GM12801 (cell line): Measurements from ENCODE around the gene MFGE8.

Source experiments
- TF ChIP-seq, protein P1 (sequence below): IDR thresholded peaks from one replicate; pipeline ENCODE4 v1.5.1; 2011; ENCODE audit warnings: control low read depth; ENCODE audit not compliant: insufficient read length; ENCODE audit errors: extremely low read depth

Gene MFGE8

DNA sequence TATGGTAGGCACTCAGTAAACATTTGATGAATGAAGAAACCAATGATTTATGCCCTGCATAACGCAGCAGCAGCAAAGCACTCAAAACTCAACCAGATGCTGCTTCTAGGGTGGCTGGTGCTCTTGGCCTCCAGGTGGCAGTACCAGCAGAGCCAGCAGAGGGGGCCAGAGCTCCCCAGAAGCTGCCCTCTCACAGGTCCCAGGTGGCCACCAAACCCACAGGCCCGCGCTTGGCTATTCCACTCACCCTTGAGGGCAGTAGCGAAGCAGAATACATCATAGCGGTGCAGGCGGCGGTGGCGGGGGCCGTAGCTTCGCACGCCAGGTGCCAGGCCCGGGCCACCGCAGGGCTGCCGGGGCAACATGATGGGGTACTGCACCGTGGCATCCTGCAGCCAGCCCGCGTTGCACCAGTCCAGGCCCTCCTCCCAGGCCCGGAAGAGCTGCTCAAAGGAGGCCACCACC is 34.4 kb downstream of the MFGE8 start:
- TF ChIP-seq, protein P1, sequence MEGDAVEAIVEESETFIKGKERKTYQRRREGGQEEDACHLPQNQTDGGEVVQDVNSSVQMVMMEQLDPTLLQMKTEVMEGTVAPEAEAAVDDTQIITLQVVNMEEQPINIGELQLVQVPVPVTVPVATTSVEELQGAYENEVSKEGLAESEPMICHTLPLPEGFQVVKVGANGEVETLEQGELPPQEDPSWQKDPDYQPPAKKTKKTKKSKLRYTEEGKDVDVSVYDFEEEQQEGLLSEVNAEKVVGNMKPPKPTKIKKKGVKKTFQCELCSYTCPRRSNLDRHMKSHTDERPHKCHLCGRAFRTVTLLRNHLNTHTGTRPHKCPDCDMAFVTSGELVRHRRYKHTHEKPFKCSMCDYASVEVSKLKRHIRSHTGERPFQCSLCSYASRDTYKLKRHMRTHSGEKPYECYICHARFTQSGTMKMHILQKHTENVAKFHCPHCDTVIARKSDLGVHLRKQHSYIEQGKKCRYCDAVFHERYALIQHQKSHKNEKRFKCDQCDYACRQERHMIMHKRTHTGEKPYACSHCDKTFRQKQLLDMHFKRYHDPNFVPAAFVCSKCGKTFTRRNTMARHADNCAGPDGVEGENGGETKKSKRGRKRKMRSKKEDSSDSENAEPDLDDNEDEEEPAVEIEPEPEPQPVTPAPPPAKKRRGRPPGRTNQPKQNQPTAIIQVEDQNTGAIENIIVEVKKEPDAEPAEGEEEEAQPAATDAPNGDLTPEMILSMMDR: no peak

DNA sequence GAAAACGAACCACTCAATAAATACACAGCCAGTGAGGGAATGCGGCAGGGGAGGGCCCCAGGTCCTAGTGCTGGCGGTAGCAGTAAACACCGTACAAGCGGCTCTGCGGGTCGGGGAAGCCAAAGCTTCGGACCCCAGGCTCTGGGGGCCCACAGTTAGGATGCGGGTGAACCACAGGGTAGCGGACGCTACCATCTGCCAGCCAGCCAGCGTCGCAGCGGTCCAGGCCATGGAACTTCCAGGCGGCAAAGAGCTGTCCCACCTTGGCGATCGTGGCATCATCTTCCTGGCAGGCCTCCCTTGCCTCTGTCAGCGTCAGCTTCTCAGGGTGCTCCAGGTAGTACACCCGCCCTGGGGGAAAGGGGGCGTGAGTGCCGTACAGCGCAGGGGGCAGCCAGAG is 35.3 kb downstream of the MFGE8 start:
- TF ChIP-seq, protein P1: no peak

DNA sequence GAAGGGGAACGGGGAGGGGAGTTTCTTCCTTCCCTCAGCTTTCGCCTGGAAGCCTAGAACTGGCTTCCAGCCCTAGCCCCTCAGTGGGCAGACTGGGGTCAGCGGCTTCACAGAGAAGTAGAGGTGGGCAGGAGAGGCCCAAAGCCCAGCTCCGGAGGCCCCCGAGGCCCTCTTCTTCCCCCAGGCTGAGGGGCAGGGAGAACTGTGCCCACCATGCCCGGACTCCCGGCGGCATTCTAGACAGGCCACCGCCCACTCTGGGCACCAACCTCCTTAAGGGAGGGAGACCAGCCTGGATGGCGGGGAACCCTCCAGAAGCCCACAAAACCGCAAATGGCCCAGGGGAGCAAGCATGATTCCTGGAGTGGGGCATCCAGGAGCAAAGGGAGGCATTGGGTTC is 35.8 kb downstream of the MFGE8 start:
- TF ChIP-seq, protein P1: no peak

DNA sequence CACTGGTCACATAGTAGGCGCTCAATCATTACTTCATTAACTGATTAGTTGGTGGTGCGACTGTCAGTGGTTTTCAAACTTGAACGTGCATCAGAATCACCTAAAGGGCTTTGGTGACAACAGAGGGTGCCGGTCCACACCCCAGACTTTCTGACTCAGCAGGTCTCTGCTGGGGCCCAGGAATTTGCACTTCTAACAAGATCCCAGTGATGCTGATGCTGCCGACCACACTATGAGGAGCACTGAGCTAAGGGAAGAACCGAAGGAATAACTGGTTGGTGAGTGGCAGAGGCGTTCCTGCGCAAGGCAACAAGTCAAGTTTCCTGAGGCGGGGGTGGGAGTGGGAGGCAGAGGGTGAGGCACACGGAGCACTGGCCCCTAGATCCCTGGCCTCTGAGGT is 36.6 kb downstream of the MFGE8 start:
- TF ChIP-seq, protein P1: no peak

DNA sequence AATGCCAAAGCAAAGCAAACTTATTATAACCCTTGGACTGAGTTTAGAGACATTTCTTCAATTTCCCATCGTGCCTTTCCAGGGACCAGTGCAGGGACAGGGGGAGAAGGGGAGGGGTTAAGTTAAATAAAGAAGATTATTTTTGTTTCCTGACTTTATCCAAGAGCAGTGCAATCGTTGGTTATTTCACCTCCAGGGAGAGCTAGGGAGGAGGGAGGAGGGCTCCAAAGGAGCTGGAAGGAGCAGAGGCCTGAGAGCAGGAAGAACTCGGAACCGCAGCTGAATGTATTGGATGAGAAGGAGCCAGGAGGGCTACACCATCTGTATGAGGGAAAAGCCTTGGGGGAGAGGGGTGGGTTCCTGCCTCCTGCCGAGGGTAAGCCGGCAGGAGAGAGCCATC is 38.5 kb downstream of the MFGE8 start:
- TF ChIP-seq, protein P1: no peak

DNA sequence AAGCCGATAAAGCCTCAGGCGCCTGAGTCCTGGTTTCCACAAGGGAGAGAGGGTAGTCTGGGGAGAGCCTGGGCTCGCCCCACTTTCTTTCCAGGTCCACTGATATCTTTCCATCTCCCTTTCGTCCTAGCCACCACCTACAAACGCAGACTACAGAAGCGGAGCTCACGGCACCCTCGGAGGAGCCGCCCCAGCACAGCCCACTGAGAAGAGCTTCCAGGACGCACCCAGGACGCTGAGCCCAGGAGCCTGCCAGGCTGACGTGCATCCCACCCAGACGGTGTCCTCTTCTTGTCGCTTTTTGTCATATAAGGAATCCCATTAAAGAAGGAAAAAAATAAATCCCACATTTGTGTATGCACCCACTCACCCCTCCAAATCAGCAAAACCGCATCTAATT is 38.9 kb downstream of the MFGE8 start:
- TF ChIP-seq, protein P1: no peak

DNA sequence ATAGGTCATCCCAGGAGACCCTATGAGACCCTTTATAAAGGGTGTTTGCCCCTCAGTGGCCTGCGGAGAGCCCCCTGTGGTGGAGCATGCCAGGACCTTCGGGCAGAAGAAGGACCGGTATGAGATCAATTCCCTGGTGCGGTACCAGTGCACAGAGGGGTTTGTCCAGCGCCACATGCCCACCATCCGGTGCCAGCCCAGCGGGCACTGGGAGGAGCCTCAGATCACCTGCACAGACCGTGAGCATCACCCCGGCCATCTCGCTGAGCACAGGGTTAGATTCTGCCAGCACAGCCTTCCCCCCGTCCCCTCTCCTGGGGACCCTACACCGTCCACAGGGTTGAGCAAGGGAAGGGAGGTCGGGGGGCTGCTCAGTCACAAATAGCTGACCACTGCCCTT is 39.4 kb downstream of the MFGE8 start:
- TF ChIP-seq, protein P1: no peak

DNA sequence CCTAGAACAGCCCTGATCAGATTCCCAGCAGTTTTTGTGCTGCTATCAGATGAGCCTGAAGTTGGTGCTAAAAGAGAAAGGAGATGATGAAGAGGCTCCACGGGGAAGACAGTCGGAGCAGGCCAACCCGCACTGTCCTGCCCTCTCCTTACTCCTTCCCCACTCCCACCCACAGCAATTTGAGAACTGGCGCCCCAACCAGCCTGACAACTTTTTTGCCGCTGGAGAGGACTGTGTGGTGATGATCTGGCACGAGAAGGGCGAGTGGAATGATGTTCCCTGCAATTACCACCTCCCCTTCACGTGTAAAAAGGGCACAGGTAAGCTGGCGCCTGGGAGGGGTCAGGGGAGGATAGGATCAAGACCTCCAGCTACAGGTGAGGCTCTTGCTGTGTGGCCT is 40.5 kb downstream of the MFGE8 start:
- TF ChIP-seq, protein P1: no peak
